ENCODE results near the gene RARRES1.

Gene RARRES1

DNA sequence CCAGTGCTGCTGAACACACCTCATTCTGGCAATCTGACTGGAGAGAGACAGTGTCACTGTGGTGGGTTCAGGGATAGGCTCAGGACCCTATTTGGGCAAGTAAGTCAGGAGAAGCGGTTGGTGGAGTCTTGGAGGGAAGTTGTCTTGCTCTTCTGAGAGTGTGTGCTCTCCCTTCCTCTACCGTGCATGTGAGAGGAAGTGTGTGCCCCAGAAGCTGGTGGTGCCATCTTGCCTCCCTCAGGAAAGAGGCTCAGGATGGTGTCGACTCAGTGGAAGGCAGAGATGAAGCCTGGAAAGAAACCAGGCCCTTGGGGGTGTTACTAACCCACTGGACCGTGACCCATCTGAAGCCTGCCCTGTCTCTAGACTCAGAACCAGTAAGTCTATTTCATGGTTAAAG is 6.8 kb upstream of the RARRES1 start:
- no peak for DNase-seq
- in situ Hi-C loops (cut with MboI; ENCODE audit: low pct_unique_long_range_greater_than_20kb, low sequenced_read_pairs): no loop called here

DNA sequence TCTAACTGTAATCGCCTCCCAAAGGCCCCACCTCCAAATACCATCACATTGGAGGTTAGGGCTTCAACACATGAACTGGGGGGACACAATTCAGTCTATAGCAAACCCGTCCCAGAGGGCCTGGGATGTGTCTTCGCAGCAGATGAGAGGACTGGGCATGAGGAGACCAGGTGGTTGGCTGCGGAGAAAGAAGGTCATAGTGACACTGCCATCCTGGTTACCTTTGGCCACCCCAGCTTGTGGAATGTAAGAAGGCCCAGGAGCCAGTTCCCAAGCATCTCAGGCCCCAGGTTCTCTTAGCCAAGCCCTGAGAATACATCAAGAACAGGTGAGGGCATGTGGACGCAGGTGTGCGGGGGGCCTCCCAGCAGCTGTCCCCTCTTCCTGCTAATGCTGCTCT is 6.4 kb upstream of the RARRES1 start:
- no peak for DNase-seq
- in situ Hi-C loops (cut with MboI; ENCODE audit: low pct_unique_long_range_greater_than_20kb, low sequenced_read_pairs): no loop called here

DNA sequence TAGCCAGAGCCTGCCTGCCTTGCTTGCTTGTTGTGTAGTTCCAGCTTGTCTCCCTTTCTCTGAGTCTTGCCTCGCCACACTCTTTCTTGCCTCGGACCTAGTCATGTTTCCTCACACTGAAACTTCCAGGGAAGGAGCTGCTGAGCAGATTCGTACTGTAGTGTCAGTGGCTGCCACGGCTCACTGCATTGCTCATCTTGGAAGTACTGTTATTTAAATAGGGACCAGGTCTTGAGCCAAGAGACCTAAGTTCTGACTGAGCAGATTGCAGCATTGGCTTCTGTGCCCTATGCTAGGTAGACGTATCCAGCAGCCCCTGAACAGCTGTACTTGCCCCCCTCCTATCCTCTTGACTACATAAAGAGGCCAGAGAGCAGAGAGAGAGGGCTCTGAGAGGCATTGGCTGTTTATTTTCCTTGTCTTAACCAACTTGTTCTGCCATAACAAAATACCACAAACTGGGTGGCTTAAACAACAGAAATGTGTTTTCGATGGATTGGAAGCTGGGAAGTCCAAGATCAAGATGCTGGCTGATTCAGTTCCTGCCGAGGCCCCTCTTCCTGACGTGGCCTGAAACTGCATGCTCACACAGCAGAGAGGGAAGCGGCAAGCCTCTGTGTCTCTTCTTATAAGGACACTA is 5.8 kb upstream of the RARRES1 start:
- in situ Hi-C loops (cut with MboI; ENCODE audit: low pct_unique_long_range_greater_than_20kb, low sequenced_read_pairs): no loop called here
- no peak for DNase-seq

DNA sequence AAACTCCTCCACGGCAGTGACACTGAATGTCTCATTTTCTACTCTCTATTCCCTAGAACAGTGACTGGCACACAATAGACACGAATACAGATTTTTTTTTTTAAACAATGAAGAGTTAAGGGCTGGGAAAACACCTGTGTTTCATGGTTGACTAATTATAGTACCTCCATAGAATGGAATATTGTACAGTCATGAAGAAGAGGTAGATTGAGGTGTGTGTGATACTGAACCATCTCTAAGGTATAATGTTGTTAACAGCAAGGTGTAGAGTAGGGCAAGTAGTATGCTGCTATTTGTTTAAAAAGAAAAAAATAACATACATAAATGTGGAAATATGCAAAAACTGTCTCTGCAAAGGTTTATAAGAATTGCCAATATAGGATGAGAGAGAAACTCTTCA is 5.2 kb upstream of the RARRES1 start:
- in situ Hi-C loops (cut with MboI; ENCODE audit: low pct_unique_long_range_greater_than_20kb, low sequenced_read_pairs): no loop called here

DNA sequence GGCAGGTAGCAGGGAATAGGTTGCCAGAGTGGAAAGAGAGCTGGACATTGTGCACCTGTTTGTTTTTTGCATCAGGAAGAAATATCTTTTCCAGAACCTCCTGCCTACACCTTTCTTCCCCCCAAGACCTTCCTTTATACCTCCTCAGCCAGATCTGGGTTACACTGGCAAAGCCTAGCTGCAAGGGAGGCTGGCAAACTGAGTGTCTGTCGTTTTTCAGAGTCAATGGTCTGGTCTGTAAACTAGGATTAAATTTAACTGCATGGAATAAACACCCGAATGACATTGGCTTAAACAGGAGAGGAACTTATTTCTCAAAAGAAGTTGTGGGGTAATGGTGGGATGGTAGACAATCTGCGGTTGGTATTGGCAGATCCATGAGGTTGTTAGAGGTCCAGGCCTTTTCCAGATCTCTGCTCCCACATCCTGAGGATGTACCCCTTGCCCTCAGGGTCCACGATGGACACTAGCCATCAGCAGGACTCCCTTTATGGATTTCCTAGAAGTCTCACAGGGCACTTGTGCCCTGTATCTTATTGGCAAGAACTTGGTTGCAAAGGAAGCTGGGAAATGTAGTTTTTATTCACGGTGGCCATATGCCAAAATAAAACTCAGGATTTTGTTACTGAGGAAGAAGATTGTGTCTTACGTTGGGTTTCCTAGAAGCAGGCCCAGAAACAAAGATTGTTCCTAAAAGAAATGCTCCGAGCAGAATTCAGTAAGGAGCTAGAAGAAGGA is 3.2 kb upstream of the RARRES1 start:
- no peak for DNase-seq
- in situ Hi-C loops (cut with MboI; ENCODE audit: low pct_unique_long_range_greater_than_20kb, low sequenced_read_pairs): no loop called here

More for the DNA sequence above, 5.2 kb upstream of the RARRES1 start:
- DNase-seq: no peak

DNA sequence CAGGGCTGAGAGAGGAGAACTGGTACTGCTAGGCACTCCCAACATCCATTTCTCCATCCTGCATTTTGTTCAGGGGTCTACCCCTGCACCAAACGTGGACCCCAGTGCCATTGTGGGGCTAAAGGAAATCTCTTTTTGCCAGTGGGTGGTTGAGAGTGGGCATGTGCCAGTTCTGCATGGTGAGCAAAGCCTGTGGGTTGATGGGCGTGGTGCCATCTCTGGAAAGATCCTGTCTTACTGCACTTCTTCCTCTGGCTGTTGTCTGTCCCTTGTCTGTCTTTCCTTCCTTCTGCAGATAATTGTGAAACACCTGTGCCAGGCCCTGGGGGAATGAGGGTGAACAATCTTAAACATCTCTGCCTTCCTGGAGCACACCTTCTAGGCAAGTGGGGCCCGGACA is 1.4 kb upstream of the RARRES1 start:
- in situ Hi-C loops (cut with MboI; ENCODE audit: low pct_unique_long_range_greater_than_20kb, low sequenced_read_pairs): no loop called here
- no peak for DNase-seq

DNA sequence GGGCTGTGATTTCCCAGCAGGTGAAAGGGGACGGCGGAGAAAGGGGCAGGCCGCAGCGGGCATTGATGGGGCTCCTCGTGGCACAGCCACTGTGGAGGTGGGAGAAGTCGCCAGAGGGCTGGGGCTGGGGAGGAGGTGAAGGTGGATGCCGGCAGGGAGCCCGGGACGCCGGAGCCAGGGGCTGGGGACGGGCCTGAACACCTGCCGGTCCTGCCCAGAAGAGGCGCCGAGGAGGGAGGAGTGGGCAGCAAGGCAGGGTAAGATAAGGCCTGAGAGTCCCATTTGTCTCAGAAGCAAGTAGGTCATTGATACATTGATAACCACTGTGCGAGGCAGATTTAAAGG is 571 bp upstream of the RARRES1 start:
- in situ Hi-C loops (cut with MboI; ENCODE audit: low pct_unique_long_range_greater_than_20kb, low sequenced_read_pairs): no loop called here
- no peak for DNase-seq

DNA sequence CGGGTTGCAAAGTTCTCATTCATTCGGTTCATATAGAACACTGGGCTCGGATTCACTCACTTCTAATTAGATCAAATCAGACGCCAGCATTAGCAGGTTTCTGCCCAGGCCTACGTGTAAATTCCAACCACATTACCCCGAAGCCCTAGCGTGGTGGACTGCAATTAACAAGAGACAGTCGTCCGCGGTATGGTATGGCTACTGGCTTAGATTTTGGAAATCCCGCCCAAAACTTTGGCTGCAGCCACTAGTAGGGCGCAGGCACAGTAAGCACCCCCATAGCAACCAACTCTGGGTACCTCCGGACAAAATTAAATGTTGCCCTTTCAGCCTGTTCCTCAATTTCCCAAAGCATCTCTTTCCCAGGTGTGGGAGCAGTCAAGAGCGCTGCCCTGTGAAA is 771 bp downstream of the RARRES1 start:
- DNase-seq: no peak
- in situ Hi-C loops (cut with MboI; ENCODE audit: low pct_unique_long_range_greater_than_20kb, low sequenced_read_pairs): no loop called here

DNA sequence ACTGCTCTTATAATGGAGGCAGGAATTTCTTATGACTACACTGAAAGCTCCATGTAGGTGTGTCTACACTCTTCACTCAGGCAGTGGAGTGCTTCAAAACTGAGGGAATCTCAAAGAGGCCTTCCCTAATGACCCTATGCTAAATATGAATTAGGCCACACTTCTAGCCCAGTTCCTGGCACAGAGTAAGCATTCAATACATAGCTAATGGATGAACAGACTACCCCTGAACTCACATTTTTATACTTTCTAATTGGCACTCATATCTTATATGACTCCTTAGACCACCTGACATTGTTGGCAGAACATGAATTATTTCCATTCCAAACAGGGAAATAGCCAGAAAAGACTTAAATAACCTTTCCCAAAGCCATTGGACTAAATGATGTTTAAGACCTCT is 3.4 kb downstream of the RARRES1 start:
- DNase-seq: no peak
- in situ Hi-C loops (cut with MboI; ENCODE audit: low pct_unique_long_range_greater_than_20kb, low sequenced_read_pairs): no loop called here

DNA sequence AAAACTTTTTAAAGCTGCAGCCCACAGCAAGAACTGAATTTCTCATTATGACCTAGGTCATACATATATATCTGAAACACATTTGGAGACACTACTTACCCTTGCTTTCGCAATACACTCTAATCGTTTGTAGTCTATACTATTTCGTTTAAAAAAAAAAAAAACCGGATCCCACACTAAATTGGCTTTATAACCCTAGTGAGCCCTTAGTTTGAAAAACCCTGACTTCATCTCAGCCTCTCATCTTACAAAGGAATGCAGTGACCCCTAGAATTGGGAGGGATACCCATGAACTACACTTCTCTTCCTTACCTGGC is 4.2 kb downstream of the RARRES1 start:
- no peak for DNase-seq
- in situ Hi-C loops (cut with MboI; ENCODE audit: low pct_unique_long_range_greater_than_20kb, low sequenced_read_pairs): no loop called here

DNA sequence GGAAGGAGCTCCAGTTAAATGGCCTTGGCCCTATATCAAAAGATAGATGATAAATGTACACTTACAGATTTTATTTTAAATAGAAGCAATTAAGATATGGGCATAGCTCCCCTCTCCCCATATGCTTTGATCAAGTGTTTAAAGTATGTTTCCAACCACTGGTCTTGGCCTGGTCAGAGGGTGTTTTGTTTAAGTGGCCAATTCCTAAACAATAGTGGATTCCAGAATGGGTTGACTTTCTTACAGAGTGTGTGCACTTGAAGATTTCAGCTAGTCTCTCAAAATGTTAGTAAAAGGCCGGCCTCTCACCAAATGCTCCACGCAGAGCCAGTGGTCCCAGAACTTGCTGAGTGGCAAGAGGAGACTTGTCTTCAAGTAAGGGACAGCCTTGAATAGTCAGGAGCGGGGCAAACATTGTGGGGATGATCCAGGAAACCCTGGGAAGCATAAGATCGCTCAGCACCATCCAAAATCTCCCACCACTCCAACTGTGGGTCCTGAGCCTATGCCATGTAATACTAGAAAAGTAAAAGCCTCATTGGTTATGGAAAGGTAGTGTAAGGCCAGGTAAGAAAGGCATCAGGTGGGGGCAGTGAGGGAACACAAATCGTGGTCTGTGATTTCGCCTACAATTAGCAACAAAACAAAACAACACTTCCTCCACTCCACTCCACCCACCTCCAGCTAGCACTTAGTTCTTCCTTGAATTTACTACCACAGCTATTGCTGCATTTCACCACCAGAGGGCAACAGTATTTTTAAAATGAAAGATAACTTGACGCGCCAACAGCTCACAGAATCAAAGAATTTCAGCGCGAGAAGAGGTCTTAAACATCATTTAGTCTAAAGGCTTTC is 4.8 kb downstream of the RARRES1 start:
- in situ Hi-C loops (cut with MboI; ENCODE audit: low pct_unique_long_range_greater_than_20kb, low sequenced_read_pairs): no loop called here
- DNase-seq: peak; percentile 79

DNA sequence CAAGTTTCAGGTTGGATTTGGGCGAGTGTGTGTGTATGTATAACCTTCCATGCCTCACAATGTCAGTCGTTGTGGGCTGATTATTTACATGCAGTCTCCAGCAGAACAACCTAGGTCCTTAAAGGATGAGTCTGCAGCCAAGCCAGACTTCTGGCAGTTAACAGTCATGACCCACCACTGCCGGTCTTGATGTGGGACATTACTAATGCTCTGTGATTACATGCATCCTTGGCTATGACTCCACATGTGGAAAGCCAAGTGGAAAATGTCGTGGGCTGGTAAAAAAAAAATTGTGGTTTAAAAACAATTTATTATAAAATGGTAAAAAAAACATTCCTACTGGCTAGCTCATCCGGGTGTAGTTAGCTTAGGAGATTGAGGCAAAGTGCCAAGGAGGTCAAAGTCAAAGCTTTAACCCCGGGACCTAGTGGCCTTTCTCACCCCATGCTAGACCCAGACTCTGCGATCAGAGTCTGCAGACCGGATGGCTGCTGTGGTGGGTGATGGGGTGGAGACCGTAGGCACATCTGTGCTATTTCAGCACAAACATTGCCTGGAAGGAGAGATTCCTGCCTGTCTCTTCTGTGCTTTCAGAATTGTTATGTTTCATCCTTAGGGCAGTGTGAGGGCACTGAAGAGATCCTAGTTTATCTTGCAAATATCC is 6.8 kb downstream of the RARRES1 start:
- DNase-seq: no peak
- in situ Hi-C loops (cut with MboI; ENCODE audit: low pct_unique_long_range_greater_than_20kb, low sequenced_read_pairs): no loop called here

DNA sequence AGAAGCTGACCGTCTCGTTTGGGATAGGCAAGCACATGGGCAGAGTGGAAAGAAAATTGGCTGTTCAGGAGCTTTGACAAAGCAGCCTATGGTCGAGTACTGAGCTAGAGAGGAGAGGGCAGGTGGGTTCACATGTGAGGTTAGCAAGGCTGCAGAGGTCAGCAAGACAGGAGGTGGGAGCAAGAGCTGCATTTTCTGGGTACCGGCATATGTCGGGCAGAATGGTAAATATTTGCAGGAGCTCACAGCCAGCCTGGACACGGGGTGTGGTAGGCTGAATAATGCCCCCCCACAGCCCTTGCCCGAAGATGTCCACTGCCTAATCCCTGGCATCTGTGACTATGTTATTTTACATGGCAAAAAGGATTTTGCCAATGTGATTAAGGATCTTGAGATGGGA is 8.3 kb downstream of the RARRES1 start:
- in situ Hi-C loops (cut with MboI; ENCODE audit: low pct_unique_long_range_greater_than_20kb, low sequenced_read_pairs): no loop called here
- no peak for DNase-seq

DNA sequence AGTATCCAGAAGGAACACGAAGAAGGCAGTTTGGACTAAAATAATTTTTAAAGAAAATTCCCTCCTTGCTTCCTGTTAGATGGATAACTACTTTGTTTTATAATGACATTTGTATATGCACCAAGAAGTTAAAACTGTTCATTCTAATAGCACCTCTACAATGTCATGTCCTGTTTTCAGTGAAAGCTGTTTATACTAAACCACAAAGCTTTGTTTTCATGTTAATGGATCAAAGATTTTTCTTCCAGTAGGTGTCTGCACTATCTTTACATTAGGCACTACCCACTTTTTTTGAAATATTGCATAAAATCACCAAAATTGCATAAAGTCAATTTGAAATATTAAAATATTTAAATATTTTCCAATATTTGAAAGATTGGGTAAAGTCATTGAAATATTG is 10.1 kb downstream of the RARRES1 start:
- in situ Hi-C loops (cut with MboI; ENCODE audit: low pct_unique_long_range_greater_than_20kb, low sequenced_read_pairs): no loop called here
- no peak for DNase-seq

DNA sequence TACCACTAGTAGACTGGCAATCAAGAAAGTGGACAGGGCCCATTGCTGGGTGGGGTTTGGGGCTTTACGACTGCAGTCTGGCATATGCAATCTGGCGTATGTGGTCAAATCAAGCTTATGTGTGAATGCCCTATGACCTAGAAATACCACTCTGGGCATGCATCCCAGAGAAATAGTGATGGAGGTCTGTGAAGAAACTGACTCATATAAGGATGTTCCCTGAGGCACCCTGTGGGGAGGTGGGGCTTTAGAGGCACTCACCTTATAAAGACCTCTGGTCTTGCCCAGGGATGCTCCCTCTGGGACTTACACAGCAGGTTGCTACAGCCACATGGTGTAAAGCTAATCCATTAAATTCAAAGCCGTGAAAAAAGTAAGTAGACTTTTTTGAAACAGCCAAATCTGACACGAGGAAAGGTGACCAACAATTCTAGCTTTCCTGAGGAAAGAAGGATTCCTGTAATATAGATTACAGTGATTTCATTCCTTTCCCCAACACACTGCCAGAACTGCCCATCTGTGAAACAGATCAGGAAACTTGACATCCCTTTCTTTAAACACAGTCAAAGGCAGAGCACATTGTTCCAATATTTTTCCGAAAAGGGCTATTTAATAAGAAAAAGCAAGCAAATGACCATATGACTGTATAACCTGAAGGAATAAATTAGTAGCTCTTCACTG is 13.6 kb downstream of the RARRES1 start:
- DNase-seq: no peak
- in situ Hi-C loops (cut with MboI; ENCODE audit: low pct_unique_long_range_greater_than_20kb, low sequenced_read_pairs): no loop called here

DNA sequence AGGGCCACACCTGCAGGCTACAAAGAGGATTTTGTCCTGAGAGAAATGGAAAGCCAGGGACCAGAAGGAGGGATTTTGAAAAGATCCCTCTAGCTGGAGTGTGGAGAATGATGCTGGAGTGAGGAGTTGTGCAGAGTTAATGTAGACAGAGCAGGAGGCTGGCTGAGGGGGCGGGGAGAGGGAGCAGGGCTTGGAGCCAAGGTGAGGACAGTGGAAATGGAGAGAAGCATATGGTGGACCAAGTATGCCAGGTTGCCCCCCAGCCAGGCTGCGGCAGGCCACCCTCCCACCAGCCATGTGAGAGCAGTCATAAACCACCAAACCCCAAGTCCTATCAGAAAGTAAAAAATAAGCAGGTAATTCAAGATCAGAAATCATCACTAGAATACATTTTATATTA is 14.7 kb downstream of the RARRES1 start:
- in situ Hi-C loops (cut with MboI; ENCODE audit: low pct_unique_long_range_greater_than_20kb, low sequenced_read_pairs): no loop called here
- DNase-seq: no peak

DNA sequence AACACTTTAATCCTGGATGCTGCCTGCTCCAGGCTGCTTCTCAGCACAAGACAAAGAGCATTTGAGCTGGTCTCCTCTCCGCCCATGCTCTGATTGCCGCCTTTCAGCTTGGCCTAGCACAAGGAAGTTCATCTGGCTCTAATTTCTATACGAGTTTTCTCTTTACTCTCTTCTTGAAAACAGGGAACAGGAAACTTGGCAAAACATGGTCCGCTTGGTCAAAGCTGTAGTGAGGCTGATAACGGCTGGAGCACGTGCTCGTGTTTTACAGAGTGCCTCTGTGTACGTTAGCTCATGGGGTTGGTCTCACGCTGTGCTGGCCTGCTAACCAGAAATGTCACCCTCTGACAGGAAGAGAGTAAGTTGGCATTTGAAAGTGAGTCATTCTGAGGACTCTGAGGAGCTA is 19.2 kb downstream of the RARRES1 start:
- DNase-seq: peak; percentile 76
- in situ Hi-C loops (cut with MboI; ENCODE audit: low pct_unique_long_range_greater_than_20kb, low sequenced_read_pairs): no loop called here

DNA sequence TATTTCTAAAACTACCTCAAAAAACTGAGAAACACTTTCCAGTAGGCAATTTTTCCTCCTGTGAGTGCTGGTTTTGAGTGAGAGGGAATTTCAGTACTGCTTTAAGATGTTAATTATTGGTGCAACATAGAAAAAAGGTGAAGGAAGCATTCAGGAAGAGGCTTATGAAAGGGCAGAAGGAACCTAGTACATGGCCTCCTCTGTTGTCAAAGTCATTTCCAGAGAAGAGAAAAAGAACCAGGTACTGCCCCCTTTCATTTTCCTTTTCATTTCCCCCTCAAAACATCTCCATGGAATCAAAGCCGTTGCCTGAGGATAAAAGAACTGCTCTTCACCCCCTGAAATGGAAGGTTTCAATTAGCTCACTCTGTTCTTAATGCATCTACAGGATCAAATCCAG is 19.8 kb downstream of the RARRES1 start:
- no peak for DNase-seq
- in situ Hi-C loops (cut with MboI; ENCODE audit: low pct_unique_long_range_greater_than_20kb, low sequenced_read_pairs): no loop called here

DNA sequence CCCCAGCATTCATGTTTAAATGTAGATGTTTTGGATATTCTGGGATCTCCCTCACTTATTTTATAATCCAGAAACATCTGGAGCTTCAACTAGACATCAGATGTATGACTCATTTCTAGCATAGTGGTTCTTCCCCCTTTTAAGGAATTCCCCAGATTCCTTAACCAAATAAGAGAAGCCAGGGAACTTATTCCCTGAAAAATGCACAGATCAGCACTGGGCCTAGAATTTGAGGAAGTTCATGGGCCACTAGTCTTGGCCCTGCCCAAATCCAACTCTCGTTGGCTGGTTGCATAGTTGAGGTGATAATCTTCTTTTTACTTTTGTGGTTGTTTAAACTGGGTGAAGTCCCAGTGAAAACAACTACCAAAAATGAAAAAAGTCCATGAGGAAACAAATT is 20.4 kb downstream of the RARRES1 start:
- in situ Hi-C loops (cut with MboI; ENCODE audit: low pct_unique_long_range_greater_than_20kb, low sequenced_read_pairs): no loop called here
- DNase-seq: peak; percentile 25

DNA sequence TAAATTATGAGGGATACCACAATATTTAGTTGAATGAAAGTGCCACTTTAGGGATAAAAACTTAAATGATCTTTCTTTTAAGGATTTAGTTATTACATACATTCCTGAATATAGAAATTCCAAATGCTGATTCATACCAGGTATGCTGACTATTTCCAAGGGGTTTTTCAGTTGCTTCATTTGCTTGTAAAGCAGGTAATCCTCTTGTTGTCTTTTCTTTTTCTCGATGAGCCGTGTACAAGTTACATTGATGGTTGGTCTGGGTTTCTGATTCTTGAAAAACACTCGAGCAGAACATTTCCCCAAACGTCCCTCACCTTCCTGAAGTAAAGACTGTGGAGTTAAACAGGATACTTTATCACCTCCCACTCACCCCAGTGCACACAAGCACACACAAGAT is 21.7 kb downstream of the RARRES1 start:
- in situ Hi-C loops (cut with MboI; ENCODE audit: low pct_unique_long_range_greater_than_20kb, low sequenced_read_pairs): no loop called here
- DNase-seq: no peak

All from KBM-7 (cell line).